IPS-NIHi7 (cell line): ENCODE results near the gene ENTPD8.
"Not testable (repeated sequence)": the region's sequence is repeated elsewhere in the genome, so short reads cannot be mapped to it uniquely, and the experiment has no call there.

ENCODE experiments used
- DNase-seq: peaks from one replicate; pipeline ENCODE4 v3.0.0; 2012; ENCODE audit warnings: mixed read lengths; ENCODE audit errors: extremely low spot score

ENTPD8 gene

DNA sequence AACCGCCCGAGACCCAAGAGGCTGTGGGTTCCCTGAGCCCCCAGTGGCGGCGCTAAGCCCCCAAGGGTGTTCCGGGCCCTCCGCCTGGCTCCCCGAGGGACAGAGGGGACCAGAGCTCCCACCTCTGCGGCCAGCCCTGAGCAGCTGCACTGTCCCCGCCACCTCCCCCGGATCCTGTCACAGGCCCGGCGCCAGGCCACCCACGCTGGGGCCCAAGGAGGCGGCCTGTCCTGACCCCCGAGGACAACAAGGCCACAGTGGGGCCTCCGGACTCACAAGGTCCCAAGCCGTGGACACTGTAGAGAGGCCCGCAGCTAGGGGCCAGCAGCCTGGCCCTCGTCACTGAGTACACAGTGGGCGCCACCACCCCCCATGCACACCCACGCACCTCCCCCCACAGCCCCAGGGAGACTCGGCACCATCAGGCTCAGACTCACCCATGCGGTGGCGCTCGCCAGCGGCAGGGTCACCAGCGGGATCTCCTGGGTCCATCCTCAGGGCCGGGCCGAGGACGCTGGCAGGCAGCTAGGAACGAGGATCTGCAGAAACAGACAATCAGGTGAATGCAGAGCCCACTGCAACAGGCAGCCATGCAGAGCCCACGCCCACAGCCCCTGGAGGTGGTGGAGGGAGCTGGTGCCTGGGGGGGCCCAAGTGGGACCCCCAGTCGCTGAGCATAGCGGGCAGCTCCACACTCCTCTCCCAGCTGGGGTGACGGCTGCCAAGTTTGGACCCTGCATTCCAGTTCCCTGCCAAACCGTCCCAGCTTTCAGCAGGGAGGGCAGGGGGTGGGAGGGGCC is 46.1 kb downstream of the ENTPD8 start:
- DNase-seq: no peak

DNA sequence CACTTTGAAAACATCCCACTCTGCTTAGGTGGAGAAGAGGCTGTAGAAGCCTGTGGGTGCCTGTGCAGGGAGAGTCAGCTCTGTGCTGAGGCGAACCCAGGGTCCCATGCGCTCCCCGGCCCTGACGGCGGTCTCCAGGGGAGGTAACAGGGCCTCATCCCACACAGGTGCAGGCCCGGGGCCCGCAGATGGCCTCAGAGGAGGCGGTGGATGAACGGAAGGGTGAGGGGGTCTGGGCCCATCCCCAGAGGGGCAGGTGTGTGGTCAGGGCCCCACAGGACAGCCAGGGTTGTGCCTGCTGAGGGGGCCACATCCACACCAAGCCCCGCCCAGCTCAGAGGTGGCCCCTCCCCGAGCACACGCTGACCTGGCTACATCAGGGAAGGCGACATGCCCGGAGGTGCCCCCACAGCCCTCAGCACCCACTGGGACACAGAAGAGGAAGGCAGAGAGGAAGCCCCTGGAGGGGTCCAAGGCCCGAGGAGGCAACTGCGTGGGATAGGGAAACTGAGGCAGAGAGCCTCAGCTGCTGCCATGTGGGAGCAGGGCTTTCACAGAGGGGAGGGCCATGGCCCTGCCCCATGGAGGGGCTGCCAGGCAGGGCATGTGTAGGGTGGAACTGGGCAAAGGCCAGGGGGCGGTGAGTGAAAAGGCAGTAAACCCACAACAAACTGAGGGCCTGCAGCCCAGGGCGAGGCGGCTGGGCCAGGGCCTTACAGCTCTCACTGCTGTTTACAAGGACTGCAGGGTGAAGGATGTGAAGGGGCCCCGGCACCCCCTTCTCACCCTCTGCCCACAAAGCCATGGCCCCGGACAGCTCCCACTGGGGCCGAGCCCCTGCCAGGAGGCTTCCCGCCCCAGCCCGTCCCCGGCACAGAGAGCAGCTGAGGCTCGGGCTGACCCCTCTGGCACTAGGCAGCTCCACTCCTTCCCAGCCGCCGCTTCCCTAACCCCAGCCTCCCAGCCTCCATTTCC is 47.7 kb downstream of the ENTPD8 start:
- no peak for DNase-seq

DNA sequence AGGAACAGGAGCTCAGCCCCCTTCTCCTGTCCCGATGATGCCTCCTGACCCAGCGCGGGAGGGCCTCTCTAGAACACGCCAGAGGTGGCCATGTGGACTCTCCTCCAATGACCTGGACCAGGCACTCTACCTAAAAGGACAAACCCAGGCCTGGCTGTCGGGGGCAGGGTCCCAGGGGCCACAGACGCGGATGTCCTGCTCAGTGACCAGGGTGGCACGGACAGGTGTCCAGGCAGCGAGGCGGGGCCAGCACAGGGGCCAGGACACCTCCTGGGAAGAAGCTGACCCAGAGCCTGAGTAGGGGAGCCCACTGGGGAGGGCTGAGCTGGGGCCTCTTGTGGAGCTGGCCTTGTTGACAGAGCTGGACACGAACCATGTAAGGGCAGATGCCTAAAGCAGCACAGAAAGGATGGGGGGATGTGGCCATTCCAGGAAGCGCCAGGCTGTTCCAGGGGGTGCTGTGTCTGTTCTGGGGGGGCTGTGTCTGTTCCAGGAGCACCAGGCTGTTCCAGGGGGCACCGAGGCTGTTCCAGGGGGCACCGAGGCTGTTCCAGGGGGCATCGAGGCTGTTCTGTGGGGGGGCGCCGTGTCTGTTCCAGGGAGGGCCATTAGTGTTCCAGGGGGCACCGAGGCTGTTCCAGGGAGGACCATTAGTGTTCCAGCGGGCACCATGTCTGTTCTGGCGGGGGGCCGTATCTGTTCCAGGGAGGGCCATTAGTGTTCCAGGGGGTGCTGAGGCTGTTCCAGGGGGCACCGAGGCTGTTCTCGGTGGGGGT is 48.7 kb downstream of the ENTPD8 start:
- no peak for DNase-seq

DNA sequence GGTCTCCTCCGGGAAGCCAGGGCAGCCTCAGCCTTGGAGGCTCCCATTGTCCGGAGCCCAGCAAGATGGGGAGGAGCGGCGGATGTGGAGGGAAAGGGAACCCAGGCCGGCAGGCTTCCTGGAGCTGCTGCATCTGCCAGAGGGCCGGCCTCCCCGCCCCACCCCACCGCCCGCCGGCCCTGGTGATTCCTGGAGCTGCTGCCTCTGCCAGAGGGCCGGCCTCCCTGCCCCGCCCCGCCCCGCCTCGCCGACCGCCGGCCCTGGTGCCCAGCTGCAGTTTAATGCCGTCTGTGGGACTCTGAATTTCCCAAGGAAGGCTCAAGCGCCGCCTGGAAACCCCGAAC is 49.8 kb downstream of the ENTPD8 start:
- DNase-seq: no peak

DNA sequence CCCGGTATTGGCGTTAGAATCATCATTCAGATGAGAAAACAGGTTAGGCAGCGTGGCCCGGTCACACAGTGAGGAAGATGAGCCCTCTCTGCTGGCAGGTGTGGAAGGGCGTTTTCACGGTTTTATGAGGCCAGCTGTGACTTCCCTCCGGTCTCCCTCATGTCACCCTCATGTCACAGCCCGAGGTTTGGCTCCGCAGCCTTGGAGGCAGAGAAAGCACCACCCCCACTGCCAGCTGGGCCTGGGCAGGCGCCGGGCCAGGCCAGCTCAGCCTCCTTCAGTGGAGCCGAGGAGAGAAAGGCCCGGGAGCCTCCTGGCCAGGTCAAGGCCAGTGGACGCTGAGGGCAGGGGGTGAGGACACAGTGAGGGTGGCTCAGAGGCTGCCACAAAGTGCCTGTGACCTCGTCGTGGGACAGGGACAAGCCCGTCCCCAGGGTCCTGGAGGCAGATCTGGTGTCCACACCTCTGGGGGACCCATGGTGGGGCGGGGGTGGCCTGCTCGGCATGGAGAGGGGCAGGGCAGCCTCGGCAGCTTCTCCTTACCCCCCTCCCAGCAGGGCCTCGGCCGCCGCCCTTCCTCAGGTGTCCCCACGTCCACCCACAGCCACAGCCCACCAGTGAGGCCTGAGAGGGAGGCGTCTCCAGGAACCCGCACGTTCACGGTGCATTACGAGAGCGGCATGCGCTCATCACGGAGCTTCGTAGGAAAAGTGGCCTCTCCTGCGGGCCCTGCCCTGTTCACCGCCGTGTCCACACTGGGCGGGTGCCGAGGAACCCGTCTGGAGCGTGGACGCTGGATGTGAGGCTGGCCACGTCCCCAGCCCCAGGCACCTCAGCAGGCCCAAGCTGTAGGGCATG is 50.4 kb downstream of the ENTPD8 start:
- DNase-seq: no peak

DNA sequence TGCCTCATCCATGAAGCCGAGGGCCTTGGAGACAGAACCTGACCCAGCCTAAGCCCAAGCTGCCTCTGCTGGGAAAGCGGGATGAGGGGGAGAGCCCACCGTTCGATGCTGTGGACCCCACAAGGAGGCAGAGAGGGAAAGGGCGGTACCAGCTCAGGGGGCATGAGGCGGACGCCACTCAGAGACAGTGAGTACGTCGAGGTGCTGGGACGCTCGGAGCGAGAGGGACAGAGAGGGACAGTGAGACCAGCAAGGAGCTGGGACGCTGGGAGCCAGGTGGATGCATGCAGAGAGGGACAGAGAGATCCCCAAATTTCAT is 51.8 kb downstream of the ENTPD8 start:
- DNase-seq: no peak

DNA sequence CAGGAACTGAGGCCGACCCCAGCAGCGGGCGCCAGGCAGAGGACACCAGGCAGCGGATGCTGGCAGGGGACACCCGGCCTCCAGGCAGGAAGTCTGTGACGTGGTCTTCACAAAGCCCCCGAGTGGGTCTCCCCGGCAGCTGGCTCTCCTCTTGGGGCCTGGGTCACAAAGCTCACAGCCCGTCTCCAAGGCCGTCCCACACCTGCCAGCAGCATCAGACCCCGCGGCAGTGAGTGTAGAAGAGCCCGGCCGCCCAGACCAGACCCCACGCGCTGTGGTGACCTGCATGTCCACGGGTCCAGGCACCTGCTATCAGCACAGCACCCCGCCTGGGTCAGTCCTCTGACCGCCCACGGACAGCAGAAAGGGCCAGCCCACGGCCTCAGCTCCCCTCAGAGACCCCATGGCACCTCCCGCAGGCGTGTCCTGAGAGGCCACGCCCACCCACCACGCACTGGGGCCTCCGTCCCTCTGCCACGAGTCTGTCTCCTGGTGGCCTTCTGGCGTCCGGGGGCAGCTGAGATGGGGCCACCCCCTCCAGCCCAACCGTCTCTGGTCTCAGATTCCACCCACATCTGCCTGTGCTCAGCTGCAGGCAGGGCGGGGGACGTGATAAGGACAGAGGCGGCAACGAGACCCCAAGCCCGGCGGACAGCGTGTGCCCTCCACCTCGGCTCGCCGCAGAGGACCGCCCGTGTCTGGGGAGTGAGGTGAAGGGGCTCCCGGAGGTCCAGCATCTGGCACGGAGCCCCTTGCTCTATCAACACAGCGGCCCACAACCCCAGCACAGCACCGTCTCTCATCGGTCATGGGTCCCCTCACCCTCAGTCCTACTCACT is 52.3 kb downstream of the ENTPD8 start:
- DNase-seq: no peak

DNA sequence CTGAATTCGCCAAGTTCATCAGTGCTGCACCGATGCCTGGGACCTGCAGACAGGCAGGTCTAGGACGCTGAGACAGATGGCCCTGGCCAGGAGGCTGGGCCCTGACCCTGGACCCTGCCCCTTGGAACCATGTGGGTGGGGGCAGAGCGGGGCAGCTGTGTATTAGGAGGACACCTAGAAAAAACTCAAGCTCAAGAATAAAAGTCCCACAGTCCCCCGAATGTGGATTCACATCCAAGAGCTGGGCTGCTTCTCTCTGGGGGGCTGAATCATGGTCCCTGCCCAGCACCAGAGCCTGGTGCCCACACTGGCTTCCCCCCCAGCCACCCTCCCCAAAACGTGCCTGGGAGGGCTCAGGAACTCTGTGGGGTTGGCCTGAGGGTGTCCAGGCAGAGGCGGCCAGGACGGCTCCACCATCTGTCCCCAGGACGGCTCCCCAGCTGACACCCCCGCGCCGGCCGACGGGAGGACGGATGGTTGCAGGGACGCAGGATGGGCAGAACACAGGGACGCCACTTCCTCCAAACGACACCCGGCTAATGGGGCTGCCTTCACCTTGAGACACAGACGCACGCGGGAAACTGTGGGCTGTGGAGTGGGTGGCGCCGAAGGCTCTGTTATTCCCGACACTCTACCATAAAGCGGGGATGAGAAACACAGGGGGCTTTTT is 53.1 kb downstream of the ENTPD8 start:
- no peak for DNase-seq

DNA sequence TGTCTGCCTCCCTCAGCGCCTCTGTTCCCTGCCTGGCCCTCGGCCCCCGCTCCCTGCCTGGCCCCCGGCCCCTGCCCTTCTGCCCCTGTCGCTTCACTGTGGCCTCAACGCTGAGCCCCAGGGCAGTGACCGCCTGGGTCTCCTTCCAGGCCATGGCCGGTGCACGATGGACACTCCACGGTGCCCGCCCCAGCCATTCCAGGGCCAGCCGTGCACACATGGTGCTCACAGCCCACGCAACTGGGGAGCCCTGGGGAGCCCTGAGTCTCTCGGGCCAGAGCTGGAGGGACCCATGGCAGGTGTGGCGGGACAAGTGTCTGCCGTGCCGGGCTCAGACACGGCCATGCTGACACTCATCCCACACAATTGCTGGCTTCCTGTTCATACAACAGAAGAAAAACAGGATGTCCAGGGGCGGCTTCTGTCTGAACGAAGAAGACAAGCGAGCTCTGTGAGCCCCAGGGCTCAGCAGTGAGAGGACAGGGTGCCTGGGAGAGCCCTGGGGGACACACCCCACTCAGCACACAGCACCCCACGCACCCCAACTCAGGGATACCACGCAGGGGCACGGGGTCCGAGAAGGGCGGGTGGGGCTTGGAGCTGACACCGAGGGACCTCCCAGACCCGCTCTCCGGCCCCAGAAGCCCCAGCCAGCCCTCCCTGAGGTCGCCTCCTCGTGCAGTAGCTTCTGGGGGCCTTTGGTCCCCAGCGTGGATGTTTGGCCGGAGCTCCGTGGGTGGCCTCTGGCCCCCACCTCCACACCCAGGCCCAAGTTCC is 53.9 kb downstream of the ENTPD8 start:
- DNase-seq: no peak

DNA sequence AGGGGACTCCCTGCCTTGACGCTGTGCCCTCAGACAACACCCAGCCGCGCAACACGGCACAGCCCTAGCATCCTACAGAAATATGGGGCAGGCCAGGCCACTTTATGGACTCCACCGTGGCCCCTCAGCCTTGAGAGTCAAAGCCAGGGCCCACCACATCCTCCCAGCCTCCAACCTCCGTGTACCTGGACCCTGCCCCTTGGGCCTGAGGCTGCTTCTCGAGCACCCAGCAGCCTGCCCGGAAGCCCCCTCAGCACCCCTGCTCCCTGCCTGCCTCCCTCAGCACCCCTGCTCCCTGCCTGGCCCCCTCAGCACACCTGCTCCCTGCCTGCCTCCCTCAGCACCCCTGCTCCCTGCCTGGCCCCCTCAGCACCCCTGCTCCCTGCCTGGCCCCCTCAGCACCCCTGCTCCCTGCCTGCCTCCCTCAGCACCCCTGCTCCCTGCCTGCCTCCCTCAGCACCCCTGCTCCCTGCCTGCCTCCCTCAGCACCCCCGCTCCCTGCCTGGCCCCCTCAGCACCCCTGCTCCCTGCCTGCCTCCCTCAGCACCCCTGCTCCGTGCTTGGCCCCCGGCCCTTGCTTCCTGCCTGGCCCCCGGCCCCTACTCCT is 54.5 kb downstream of the ENTPD8 start:
- DNase-seq: not testable (repeated sequence)

DNA sequence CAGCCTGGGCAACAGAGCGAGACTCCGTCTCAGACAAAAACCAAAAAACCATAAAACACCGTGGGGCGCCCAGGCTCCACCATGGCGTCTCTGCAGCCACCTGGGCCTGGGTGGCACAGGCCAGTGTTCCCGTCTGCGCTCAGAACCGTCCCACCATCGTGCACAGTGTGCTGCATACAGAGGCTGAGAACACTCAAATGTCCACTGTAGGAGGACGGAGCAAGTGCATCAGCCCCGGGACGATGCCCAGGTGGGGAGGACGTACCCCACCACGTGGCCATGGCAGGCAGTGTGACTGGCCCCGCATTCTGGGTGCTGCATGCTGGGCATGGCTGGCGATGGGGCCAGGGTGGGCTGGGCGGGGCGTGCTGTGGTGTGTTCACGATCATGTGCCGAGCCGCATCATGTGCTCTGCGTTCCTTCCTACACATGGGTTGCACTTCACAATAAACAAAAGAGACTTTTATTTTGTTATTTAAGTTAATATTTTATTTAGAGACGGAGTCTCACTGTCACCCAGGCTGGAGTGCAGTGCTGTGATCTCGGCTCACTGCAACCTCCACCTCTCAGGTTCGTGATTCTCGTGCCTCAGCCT is 56.0 kb downstream of the ENTPD8 start:
- DNase-seq: no peak
